Cortex of kidney (tissue), 1 donor: ENCODE measurements around the gene ANKRD42.

Experiments used
- DNase-seq: peaks from one replicate; lab custom pipeline; 2025; lab: John Stamatoyannopoulos, UW

The ANKRD42 gene

DNA sequence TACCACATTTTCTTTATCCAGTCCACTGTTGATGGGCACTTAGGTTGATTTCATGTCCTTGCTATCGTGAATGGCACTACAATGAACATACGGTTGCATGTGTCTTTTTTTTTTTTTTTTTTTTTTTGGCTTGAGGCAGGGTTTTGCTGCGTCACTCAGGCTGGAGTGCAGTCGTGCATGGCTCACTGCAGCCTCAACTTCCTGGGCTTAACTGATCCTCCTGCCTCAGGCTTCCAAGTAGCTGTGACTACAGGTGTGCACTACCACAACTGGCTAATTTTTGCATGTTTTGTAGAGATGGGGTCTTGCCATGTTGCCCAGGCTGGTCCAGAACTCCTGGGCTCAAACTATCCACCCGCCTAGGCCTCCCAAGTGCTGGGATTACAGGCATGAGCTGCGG lies 94.1 kb downstream of the ANKRD42 start:
- no peak for DNase-seq

DNA sequence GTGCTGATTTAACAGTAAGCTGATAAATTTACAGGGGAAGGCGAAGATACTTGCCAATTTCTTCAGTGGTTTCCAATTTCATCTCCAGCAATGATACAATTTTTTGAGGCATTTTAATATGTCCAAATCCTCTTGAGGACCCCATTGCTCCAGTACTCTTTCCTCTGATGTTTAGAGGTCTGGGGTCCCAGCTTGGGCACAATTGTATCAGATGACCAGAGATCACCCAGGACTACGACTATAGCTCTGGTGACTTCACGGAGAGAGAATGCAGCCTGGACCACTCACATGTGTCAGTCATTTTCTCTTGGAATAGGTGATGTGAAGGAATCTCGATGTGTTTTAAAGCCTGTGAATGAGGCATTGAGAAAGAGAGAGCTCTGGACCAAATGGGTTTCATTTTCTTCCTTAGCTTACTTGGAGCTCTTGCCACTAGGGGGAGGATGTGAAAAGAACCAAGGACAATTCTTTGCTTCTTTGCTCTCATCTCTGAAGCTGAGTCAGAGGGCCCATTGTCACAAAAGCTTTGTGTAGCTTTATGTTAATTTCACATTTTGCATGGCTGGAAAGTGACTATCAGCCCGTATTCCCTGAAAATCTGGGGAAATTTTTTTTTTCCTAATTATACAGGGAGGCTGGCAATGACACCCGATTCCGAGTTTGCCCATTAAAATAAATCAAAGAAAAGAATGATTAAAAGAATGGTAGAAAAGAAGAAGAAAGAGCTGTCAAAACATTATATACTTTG lies 99.4 kb downstream of the ANKRD42 start:
- no peak for DNase-seq

GRCh38 chr11:83293457-83293774 lies 99.9 kb downstream of the ANKRD42 start:
- no peak for DNase-seq

GRCh38 chr11:83294208-83294607 lies 100.7 kb downstream of the ANKRD42 start:
- no peak for DNase-seq
